AG04450 (cell line): ENCODE measurements around the gene RGS17. TPM values are rescaled to one million over a fixed set of nuclear protein-coding genes. Genes with fewer than 3 reads are reported as not detected.

Experiments used
- CTCF ChIA-PET: fragments of 300-600, 350-600 bp; formaldehyde crosslinking; extraction: SDS; loops from one replicate; lab custom pipeline; 2022; ENCODE audit warnings: antibody characterized with exemption, inconsistent platforms; lab: Charles Lee
- POLR2A ChIA-PET: fragments of 350-600 bp; formaldehyde crosslinking; extraction: SDS; loops from one replicate; lab custom pipeline; 2021; ENCODE audit warnings: antibody characterized with exemption, inconsistent platforms; lab: Yijun Ruan, JAX
- DNase-seq: peaks from one replicate; pipeline ENCODE4 v3.0.0-alpha.2; 2011; ENCODE audit warnings: low read depth, low spot score
- H3K27ac ChIP-seq: one replicate; pipeline ENCODE4 v1.5.1; 2012; ENCODE audit warnings: low read depth, low read length, control low read depth
- H3K27me3 ChIP-seq: one replicate; pipeline ENCODE4 v1.6.0; 2012; ENCODE audit warnings: low read length; ENCODE audit not compliant: control insufficient read depth, insufficient read depth
- H3K4me3 ChIP-seq: 2 replicates; pipeline ENCODE4 v1.5.1; 2011; ENCODE audit warnings: mild to moderate bottlenecking, low read depth, low read length, control low read depth
- H3K9me3 ChIP-seq: 2 replicates; pipeline ENCODE4 v1.5.1; 2012; ENCODE audit warnings: low read length; ENCODE audit not compliant: control insufficient read depth, insufficient read depth
- CTCF ChIP-seq: IDR thresholded peaks from 2 replicates; pipeline ENCODE4 v1.5.1; 2011; ENCODE audit warnings: low read depth, low read length, control low read depth, inconsistent platforms
- polyA plus RNA-seq: library from polyadenylated mRNA; depleted of rRNA; stranded (reverse); fragments of >200 nt; gene quantifications from 2 replicates; pipeline ENCODE4 v1.2.3, GENCODE V29; 2011

Gene RGS17
- polyA plus RNA-seq, 1 experiment = 12.2 TPM

GRCh38 chr6:153043719-153044118, 87.4 kb downstream of the RGS17 start:
- no peak for TF ChIP-seq CTCF
- POLR2A ChIA-PET = no interaction called here
- CTCF ChIA-PET = no interaction called here

GRCh38 chr6:153038378-153039057, 92.6 kb downstream of the RGS17 start:
- no peaks in the 10 kb centered on the region for H3K27me3 ChIP-seq
- TF ChIP-seq CTCF = no peak
- peak; percentile 20 for DNase-seq
- ChIA-PET CTCF (interaction anchor here (1.1 to 1.5 kb wide), 4 partner anchors 9 to 13 kb away, joined by 3 to 5 read pairs (median 4); no protein-coding TSS in a partner anchor), POLR2A (no interaction called here)
- no peaks in the 10 kb centered on the region for H3K9me3 ChIP-seq
- no peak overlapping the region for H3K4me3 ChIP-seq
- H3K27ac ChIP-seq = no peak overlapping the region

More at GRCh38 chr6:153043719-153044118, 87.4 kb downstream of the RGS17 start:
- Histone ChIP-seq H3K27me3 (no peaks in the 10 kb centered on the region), H3K27ac (no peak overlapping the region), H3K4me3 (no peak overlapping the region), H3K9me3 (no peaks in the 10 kb centered on the region)
- no peak for DNase-seq

- Histone ChIP-seq H3K9me3 (no peaks in the 10 kb centered on the region), H3K27ac (no peak overlapping the region), H3K4me3 (no peak overlapping the region), H3K27me3 (no peaks in the 10 kb centered on the region)
- no peak for TF ChIP-seq CTCF
- CTCF ChIA-PET = interaction anchor here (0.6 to 3.6 kb wide), 6 partner anchors 11 to 278 kb away, joined by 3 to 18 read pairs (median 3); no protein-coding TSS in a partner anchor
- no peak for DNase-seq
- POLR2A ChIA-PET = no interaction called here
Observed at GRCh38 chr6:153034139-153034538, 96.9 kb downstream of the RGS17 start.

GRCh38 chr6:153032255-153032882, 98.7 kb downstream of the RGS17 start:
- Histone ChIP-seq H3K27ac (no peak overlapping the region), H3K9me3 (no peaks in the 10 kb centered on the region), H3K27me3 (no peaks in the 10 kb centered on the region), H3K4me3 (no peak overlapping the region)
- peak; percentile 44; the same call in 1 of the 2 replicates for TF ChIP-seq CTCF
- ChIA-PET POLR2A (interaction anchor here (0.7 to 1.0 kb wide), 2 partner anchors 99 to 429 kb away, joined by 3 read pairs; partner anchors contain the start of gene RGS17), CTCF (interaction anchor here (0.7 to 3.6 kb wide), 18 partner anchors 8 to 480 kb away, joined by 3 to 20 read pairs (median 4); no protein-coding TSS in a partner anchor)
- DNase-seq = peak; percentile 34
